Nephron progenitor cell (in vitro differentiated cells): ENCODE measurements around the gene MAST2.

Source experiments
- DNase-seq: peaks from one replicate; pipeline ENCODE4 v3.0.0; 2021
- H3K27ac Mint-ChIP-seq: 2 replicates; pipeline ENCODE4 v1.8.0; 2021; ENCODE audit warnings: mild to moderate bottlenecking, moderate library complexity, mixed read lengths
- H3K27me3 Mint-ChIP-seq: 2 replicates; pipeline ENCODE4 v1.8.0; 2021; ENCODE audit warnings: mild to moderate bottlenecking, low read depth, mixed read lengths; ENCODE audit not compliant: poor library complexity
- H3K36me3 Mint-ChIP-seq: 2 replicates; pipeline ENCODE4 v1.8.0; 2021; ENCODE audit warnings: low read depth, mixed read lengths
- H3K4me1 Mint-ChIP-seq: 2 replicates; pipeline ENCODE4 v1.8.0; 2021; ENCODE audit warnings: mixed read lengths
- H3K4me3 Mint-ChIP-seq: 2 replicates; pipeline ENCODE4 v1.8.0; 2021; ENCODE audit warnings: mild to moderate bottlenecking, moderate library complexity, mixed read lengths
- H3K9me3 Mint-ChIP-seq: 2 replicates; pipeline ENCODE4 v1.8.0; 2021; ENCODE audit warnings: mild to moderate bottlenecking, moderate library complexity, mixed read lengths
- TF ChIP-seq, protein P1 (sequence below): fragments of 200-600 bp; sonication (generic); IDR thresholded peaks from 2 replicates; pipeline ENCODE4 v1.5.0; 2021; ENCODE audit warnings: antibody characterized with exemption

Gene MAST2

DNA sequence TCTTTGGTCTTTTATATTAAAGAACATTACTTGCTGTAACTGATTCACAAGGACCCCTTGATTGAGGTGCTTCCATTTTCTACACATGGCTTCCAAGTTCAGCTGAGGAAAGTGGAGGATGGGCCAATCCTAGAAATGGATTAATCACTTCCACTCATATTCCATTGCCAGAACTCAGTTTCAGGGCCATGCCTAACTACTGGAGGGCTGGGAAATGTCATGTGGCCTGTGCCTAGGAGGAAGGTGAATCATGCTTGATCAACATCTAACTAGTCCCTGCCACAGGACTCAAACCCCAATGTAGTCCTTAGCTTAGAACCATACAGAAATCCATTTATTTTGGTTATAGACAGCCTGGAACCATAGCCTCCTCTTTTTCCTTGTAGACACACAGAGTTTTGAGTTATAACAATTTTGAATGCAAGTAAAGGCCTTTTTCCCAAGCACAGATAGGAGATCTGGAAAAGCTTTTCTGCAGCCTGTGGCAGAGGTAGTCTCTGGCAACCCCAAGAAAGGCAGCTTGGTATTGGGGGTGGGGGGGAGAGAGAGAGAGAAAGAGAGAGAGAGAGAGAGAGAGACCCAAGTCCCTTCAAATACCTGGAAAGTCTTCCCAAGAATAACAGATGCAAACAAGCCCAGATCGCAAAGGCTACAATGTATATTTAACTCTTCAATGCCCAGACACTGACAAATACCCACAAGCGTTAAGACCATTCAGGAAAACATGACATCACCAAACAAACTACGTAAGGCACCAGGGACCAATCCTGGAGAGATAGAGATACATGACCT, 12.5 kb downstream of the MAST2 start:
- Mint-ChIP-seq H3K4me3 (no peak overlapping the region), H3K9me3 (peaks cover 47% of the 10 kb centered on the region), H3K36me3 (peaks cover 75% of the 10 kb centered on the region), H3K4me1 (no peaks in the 10 kb centered on the region), H3K27me3 (peaks cover 3% of the 10 kb centered on the region), H3K27ac (no peak overlapping the region)
- TF ChIP-seq, protein P1, sequence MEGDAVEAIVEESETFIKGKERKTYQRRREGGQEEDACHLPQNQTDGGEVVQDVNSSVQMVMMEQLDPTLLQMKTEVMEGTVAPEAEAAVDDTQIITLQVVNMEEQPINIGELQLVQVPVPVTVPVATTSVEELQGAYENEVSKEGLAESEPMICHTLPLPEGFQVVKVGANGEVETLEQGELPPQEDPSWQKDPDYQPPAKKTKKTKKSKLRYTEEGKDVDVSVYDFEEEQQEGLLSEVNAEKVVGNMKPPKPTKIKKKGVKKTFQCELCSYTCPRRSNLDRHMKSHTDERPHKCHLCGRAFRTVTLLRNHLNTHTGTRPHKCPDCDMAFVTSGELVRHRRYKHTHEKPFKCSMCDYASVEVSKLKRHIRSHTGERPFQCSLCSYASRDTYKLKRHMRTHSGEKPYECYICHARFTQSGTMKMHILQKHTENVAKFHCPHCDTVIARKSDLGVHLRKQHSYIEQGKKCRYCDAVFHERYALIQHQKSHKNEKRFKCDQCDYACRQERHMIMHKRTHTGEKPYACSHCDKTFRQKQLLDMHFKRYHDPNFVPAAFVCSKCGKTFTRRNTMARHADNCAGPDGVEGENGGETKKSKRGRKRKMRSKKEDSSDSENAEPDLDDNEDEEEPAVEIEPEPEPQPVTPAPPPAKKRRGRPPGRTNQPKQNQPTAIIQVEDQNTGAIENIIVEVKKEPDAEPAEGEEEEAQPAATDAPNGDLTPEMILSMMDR: no peak
- DNase-seq: no peak

DNA sequence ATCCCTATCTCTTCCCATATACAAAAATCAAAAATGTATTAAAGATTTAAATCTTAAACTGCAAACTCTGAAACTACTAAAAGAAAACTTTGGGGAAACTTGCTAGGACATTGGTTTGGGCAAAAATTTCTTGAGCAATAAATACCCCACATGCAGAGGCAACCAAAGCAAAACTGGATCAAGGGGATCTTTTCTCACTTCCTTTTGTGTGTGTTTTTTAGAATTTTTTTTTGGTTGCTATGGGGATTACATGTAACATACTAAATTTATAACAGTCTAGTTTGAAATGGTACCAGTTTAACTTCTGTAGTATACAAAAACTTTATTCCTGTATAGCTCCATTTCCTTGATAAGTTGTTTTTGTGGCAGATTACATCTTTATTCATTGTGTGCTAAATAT, 16.8 kb downstream of the MAST2 start:
- H3K4me1 Mint-ChIP-seq: no peaks in the 10 kb centered on the region
- H3K4me3 Mint-ChIP-seq: no peak overlapping the region
- H3K9me3 Mint-ChIP-seq: peaks cover 72% of the 10 kb centered on the region
- peaks cover 93% of the 10 kb centered on the region for H3K36me3 Mint-ChIP-seq
- TF ChIP-seq, protein P1: no peak
- no peak for DNase-seq
- H3K27ac Mint-ChIP-seq: no peak overlapping the region
- H3K27me3 Mint-ChIP-seq: no peaks in the 10 kb centered on the region

DNA sequence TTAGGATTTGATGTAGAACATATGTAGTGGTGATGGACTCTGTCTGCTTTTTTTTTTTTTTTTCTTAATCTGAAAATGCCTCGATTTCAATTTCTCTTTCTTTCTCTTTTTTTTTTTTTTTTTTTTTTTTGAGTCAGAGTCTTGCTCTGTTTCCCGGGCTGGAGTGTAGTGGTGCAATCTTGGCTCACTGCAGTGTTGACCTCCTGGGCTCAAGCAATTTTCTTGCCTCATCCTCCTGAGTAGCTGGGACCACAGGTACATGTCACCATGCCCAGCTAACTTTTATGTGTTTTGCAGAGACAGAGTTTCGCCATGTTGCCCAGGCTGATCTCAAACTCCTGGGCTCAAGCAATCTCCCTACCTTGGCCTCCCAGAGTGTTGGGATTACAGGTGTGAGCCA, 17.4 kb downstream of the MAST2 start:
- TF ChIP-seq, protein P1: no peak
- peaks cover 71% of the 10 kb centered on the region for H3K9me3 Mint-ChIP-seq
- H3K36me3 Mint-ChIP-seq: peaks cover 98% of the 10 kb centered on the region
- DNase-seq: no peak
- H3K4me3 Mint-ChIP-seq: no peak overlapping the region
- H3K27me3 Mint-ChIP-seq: no peaks in the 10 kb centered on the region
- no peak overlapping the region for H3K27ac Mint-ChIP-seq
- H3K4me1 Mint-ChIP-seq: no peaks in the 10 kb centered on the region

DNA sequence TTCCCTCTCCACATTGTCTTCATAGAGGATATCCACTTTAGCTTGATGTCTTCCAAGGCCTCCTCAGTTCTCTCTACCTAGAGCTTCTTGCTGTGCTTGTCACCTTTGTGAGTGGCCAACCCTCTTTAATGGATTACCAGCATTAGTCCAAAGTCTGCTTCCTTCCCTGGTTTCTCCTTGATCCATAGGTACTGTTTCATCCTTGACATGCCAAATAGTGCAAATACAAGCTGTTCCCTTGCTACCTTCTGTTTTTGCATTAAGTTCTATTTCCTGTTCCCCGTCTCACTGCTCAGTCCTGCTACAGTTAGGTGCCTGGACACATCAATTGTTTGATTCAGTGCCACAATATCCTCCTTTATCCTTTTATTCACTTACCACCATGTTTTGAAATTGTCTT, 19.2 kb downstream of the MAST2 start:
- TF ChIP-seq, protein P1: no peak
- no peak for DNase-seq
- Mint-ChIP-seq H3K27me3 (no peaks in the 10 kb centered on the region), H3K27ac (no peak overlapping the region), H3K4me3 (no peak overlapping the region), H3K36me3 (peaks cover 96% of the 10 kb centered on the region), H3K4me1 (no peaks in the 10 kb centered on the region), H3K9me3 (peaks cover 55% of the 10 kb centered on the region)

DNA sequence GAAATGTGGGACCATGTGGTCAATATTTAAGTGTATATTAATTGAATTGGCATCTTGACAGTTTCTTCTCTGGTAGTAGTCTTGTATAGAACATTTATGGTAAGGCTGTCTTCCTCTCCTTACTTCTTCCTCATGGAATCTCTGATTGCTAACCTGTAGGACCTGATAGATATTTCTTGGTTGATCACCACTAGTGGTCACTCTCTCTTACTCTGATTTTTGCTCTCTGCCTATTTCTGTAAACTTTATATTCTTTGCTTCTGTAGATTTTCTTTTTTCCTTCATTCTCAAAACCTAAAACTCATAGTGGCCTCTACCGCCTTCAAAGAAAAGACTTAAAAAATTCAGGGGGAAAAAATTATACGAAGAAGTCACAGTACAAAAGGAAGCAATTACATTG, 21.2 kb downstream of the MAST2 start:
- H3K4me1 Mint-ChIP-seq: no peaks in the 10 kb centered on the region
- TF ChIP-seq, protein P1: no peak
- peaks cover 37% of the 10 kb centered on the region for H3K9me3 Mint-ChIP-seq
- H3K27ac Mint-ChIP-seq: no peak overlapping the region
- H3K36me3 Mint-ChIP-seq: peaks cover 87% of the 10 kb centered on the region
- no peaks in the 10 kb centered on the region for H3K27me3 Mint-ChIP-seq
- no peak overlapping the region for H3K4me3 Mint-ChIP-seq
- no peak for DNase-seq

DNA sequence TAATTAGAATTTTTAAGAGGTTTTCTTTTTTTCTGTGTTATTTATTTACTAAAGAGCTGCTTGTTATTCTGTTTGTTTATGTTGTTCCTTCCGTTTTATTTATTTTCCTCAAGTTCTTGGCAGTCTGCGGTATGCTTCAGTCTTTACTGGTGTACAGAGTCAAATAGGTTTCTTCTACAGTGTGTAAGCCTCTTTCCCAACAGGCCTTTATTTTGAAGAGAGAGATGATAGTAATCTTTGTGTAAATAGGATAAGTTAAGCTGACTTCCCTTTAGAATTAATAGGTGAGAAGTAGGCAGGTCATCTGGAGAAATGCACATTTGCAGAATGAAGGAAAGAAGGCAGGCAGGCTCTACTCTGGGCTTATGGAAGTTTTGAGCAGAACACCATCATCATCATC, 23.8 kb downstream of the MAST2 start:
- no peak overlapping the region for H3K27ac Mint-ChIP-seq
- no peak overlapping the region for H3K4me3 Mint-ChIP-seq
- H3K4me1 Mint-ChIP-seq: no peaks in the 10 kb centered on the region
- no peak for DNase-seq
- H3K27me3 Mint-ChIP-seq: no peaks in the 10 kb centered on the region
- peaks cover 11% of the 10 kb centered on the region for H3K9me3 Mint-ChIP-seq
- TF ChIP-seq, protein P1: no peak
- H3K36me3 Mint-ChIP-seq: peaks cover 75% of the 10 kb centered on the region
